NCI-H510A (cell line): Measurements from ENCODE around the gene RPA3.

Experiments
- DNase-seq: peaks from one replicate; lab custom pipeline; 2025; lab: John Stamatoyannopoulos, UW

The RPA3 gene

DNA sequence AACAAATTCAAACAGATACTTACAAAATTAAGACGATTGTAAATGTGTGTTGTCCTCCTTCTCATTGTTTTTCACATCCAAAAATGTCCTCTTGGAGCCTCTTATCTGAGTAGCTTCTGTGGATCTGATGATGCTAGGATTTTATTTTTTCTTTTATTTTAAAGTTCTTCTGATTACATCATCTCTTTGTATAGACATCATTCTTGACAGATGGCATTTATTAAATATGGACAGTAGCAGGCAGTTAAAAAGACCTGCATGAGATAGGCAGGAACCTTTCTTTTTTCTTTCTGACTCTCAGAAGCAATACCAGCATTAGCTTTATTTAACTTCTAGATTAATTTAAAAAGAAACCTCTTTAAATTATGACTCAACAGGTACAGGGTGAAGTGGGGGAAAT is at the start of gene RPA3:
Gene RPA3 (minus strand): TSS at position 116 of the 400 bp plus-strand sequence. CDS start 78,189 bp downstream, outside the sequence.
- no peak for DNase-seq

DNA sequence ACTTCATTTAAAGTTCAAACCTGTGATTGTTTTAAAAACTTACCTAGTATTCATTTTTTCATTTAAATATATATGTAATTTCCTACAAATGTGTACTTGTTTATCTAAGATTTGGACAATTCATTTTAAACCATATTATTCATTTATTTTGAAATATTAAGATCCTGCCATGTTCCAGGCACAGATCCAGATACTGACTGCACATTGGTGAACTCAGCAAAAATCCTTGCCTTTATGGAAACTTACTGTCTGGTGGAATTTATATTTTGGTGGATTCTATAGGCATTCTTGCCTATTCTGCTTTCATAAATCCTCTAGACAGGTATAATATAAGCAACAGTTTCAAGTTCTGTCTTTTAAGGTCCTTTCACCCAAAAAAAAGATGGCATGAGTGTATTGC is 48.3 kb upstream of the RPA3 start:
- no peak for DNase-seq

DNA sequence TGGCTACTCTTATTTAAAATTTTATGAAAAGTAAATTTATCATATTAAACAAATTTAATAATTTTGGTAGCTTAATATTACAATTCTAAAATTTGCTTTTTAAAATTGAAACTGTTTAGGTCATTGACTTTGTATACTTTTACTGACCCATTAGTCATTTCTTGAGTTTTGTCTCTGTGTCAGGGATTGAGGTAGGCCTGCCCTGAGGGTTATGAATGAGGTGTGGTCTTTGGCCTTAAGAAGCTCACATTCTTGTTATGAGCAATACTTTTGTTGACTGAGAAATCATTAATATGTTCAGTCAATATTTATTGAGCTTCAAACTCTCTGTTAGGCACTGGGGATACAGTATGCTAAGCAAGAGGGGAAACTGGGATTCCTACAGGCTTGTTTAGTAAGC is 47.0 kb upstream of the RPA3 start:
- DNase-seq: no peak

DNA sequence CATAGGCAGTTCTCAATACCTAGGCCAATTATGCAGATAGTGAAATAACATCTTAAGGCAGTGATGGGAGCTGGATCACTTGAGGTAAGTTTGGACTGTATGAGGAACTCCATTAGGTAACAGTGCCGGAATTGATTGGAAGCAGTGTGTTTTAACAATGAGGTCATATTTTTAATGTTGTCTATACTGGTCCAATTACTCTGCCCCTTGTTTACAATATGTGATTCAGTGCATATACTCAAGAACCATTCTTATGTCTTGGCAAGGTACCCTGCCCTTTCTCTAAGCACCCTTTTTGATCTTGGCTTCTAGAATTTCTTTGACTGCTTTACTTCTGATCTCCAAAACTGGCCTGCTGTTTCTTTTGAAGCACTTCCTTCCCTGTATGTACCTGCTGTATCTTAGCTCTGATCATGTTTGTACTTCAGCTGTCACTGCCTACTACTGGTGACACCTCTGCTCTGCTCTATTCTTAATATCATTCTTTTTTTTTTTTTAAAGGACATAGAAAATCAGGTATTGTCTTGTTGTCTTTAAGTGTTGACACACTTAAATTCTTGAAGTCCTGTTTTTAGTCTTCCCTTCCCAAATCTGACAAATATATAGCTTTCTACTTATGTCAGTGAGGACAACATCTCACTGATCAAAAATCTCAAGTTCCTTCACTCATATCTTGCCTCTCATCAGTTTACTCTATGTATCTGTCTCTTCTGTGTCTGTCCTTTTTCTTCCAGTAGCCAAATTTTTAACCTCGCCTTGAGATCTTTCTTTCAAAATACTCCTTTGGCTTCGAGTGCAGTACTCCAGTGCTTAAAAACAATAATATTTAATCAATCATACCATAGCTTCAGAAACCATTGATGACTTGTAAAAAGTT is 46.4 kb upstream of the RPA3 start:
- DNase-seq: no peak

GRCh38 chr7:7761974-7762779 is 43.8 kb upstream of the RPA3 start:
- no peak for DNase-seq

GRCh38 chr7:7761340-7761973 is 43.0 kb upstream of the RPA3 start:
- no peak for DNase-seq

DNA sequence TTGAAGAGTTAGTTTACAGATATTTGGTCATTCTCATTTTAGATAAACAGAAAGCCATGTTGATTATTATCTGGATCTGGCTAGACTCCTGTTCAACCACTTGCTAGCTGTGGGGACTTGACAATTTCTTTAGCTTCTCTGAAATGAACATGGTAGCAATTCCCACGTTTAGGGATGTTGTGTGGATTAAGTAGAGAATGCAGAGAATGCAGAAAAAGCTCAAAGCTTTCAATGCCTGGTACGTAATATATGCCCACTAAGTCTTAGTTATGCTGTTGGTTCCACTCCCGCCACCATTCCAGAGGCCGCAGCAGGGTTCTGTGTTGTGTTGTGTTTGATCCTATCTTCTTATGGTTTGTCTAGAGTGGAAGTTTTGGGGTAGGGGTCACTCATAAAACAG is 39.2 kb upstream of the RPA3 start:
- no peak for DNase-seq

DNA sequence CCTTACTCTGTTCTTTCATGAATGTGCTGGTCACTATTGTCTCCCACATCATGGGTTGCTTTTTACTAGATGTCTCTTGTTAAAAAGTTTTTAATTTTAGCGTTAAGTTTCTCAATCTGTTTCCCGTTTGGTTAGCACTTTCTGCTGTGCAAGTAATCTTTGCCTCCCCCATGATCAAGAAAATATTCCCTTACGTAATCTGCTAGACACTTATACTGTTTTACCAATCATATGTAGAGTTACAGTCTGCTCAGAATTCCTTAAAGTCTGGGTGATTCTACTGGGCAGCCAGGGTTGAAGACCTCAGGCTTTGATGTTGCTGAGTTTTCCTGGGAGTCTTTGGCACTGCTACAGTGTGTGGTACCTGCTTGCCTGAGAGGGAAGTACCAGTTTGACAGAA is 38.2 kb upstream of the RPA3 start:
- DNase-seq: no peak

DNA sequence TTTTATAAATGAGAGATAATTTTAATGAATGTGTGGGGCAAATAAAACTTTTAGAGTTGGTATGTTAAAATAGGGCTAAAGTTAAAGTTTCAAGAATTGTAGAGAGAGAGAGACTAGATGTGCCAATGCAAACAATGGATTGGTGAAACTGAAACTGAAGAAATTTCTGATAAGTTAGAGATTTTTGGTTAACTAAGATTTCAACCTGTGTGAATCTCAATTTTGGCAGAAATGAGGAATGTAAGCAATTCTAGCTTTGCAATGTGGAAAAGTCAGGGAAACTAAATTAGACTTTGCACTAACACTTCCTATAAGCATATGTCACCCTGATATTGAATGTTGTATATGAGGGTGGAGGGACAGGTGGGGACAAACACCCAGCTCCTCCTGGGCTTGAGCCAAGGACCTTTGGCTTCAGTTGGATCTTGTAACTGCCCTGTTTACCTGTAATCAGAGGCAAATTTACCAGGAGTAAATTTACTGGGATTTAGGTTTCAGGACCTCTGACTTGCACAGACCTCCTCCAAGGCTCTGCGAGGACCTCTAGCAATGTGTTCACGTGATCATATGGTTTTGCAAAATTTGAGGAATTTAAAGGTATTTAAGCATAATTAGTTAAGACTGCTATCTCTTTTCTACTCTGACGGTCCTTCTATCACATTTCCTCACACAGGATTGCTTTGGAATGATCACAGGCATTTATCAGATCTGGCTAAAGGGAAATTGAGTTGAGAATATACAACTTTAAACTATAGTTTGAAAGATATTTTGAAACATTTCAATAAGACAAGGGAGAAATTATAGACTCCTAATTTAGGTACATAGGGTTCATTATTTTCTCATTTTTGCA is 33.1 kb upstream of the RPA3 start:
- no peak for DNase-seq

- DNase-seq: no peak
These were observed 32.3 kb upstream of the RPA3 start for GRCh38 chr7:7750571-7751242.

GRCh38 chr7:7746458-7746857 is 28.1 kb upstream of the RPA3 start:
- no peak for DNase-seq

DNA sequence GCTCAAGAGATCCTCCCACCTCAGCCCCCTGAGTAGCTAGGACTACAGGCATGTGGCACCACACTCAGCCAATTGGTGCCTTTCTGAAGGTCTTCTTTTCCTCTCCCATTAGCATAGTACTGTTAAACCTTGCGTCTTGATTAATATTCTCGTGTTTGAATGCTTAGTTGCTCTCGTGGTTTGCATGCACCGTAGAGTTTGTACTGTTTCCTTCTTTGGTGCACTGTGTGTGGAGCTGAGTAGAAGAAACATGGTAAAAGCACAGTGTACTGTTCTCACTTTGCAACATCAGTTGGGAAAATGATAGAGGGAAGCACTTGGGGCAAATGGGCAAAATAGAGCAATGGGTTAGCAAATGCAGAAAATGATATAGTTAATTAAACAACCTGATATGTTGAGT is 27.6 kb upstream of the RPA3 start:
- no peak for DNase-seq

GRCh38 chr7:7745258-7745657 is 26.9 kb upstream of the RPA3 start:
- no peak for DNase-seq

GRCh38 chr7:7742223-7742622 is 23.8 kb upstream of the RPA3 start:
- DNase-seq: no peak

DNA sequence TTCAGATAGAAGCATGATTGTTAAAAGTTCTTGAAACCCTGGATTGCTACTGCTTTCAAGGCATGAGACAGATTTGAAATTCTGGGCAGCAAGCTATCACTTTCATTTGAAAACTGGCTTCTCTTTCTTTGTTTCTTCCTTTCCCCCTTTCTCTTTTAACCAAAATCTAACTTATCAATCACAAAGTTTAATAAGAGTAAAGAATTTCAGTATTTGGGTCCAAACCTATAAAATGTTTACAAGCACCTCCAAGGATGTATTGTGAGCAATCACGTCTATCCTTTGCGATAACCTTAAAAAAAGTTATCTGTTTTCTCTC is 21.6 kb upstream of the RPA3 start:
- DNase-seq: no peak

- DNase-seq: no peak
These were observed 21.0 kb upstream of the RPA3 start for GRCh38 chr7:7739204-7740036.

GRCh38 chr7:7738622-7739021 is 20.2 kb upstream of the RPA3 start:
- no peak for DNase-seq

- no peak for DNase-seq
These were observed 19.8 kb upstream of the RPA3 start for GRCh38 chr7:7738177-7738576.

- no peak for DNase-seq
These were observed 19.3 kb upstream of the RPA3 start for GRCh38 chr7:7737674-7738073.

DNA sequence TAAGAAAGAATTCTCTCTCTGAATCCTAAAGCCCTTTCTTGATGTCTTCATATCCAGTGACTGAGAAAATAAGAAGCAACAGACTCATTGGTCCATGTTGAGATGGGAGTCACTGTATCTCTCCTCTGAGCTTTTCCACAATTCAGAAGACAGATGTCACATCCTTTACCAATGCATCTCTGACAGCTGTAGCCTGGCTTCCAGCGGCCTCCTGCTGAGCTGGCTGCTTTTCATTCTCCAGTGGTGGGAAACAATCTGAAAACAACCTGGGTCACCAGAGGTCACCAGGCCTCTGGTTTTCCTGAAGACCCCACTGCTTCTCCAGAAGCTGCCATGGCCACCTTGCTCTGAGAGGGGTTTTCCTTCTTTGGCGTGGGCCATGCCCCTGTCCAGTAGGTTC is 18.3 kb upstream of the RPA3 start:
- no peak for DNase-seq
